Activated CD4-positive, alpha-beta T cell treated with anti-CD3 and anti-CD28 coated beads for 48 hours (primary cell): ENCODE measurements around the gene WAC.
"Not testable (repeated sequence)": the region's sequence is repeated elsewhere in the genome, so short reads cannot be mapped to it uniquely, and the experiment has no call there.

ENCODE experiments used
- DNase-seq: peaks from one replicate; pipeline ENCODE4 v3.0.0-alpha.2; 2020

The WAC gene

DNA sequence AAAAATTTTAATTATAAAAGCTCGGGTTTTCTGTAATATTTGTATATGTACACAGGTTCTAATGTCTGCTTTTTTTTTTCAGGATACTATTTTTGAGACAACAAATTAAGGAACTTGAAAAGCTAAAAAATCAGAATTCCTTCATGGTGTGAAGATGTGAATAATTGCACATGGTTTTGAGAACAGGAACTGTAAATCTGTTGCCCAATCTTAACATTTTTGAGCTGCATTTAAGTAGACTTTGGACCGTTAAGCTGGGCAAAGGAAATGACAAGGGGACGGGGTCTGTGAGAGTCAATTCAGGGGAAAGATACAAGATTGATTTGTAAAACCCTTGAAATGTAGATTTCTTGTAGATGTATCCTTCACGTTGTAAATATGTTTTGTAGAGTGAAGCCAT lies 86.5 kb downstream of the WAC start:
- no peak for DNase-seq

DNA sequence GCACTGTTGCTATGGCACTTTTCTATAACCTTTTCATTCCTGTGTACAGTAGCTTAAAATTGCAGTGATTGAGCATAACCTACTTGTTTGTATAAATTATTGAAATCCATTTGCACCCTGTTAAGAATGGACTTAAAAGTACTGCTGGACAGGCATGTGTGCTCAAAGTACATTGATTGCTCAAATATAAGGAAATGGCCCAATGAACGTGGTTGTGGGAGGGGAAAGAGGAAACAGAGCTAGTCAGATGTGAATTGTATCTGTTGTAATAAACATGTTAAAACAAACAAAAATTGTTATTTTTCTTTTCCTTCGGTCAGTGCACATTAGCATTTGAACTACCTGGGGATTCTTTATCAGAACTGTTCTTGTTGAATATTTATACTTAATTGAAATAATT lies 87.3 kb downstream of the WAC start:
- DNase-seq = no peak

DNA sequence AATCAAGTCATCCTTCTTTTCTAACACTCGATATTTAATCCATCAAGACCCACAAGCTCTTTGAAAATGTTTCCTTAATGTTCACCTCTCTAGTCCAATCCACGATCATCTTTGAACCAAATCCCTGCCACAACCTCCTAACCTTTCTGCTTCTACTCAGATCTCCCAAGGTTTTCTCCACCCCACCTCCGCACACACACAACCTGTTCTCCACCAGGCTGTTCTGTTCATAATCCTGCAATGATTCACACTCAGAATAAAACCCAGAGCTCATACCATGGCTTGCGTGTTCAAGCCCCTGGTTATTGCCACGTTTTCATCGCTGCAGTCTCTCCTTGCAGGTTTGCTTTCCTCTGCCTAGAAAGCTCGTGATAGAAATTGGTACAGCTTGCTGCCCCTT lies 90.6 kb downstream of the WAC start:
- no peak for DNase-seq

- no peak for DNase-seq
Observed at GRCh38 chr10:28624351-28624750, 91.4 kb downstream of the WAC start.

DNA sequence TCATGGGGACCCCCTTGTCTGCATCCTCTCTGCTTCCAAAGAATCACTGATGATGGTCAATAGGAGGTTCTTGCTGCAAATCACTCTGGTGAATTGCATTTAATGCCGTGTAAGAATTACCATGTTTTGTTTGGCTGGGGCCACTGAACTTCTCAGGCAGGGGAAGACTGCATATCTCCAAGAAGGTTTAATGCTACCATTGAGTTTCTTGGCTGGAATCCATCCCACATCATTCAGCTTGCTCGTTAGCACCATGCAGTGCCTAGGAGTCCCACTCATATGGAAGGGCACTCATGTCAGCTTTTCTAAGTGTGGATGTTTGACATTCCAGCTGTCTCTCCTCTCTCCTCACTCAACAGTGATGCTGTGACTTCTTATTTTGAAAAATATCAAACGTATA lies 94.2 kb downstream of the WAC start:
- DNase-seq = no peak

GRCh38 chr10:28628184-28628893 lies 95.4 kb downstream of the WAC start:
- DNase-seq = peak; percentile 83

DNA sequence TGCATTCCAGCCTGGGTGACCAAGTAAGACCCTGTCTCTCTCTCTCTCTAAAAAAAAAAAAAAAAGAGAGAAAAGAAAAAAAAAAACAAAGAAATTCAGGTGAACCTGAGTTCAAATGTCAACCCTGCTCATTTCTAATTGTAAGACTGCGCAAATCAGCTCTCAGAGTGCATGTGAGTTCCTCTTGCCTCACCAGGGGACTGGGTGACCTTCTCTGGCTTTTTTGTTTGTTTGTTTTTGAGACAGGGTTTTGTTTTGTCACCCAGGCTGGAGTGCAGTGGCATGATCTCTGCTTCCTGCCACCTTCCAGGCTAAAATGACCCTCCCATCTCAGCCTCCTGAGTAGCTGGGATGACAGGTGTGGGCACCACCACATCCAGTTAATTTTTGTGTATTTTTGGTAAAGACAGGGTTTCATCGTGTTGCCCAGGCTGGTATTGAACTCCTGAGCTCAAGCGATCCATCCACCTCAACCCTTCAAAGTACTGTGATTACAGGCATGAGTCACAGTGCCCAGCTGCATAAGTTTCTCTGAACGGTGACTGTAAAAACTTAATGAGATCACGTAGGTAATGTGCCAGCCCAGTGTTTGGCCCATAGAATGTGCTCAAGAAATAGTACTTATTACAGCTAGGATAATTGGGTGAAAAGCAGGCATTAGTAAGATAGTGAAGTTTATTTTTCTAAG lies 99.1 kb downstream of the WAC start:
- DNase-seq = no peak

DNA sequence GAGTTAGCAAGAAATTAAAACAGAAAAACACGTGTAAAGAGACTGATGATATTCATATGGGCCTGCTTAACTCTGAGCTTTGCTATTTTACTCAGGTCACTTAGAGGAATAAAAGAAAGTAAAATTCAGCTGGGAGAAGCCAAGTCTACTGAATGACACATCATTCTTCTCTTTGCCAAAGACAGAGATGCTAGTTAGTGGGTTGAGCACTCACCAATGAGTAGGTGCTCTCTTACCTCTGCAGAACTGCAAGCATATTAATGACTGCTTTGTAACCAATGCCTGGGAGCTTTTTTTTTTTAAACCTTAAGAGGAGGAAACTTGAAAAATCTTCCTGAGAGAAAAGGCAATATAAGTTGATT lies 99.6 kb downstream of the WAC start:
- no peak for DNase-seq

GRCh38 chr10:28633750-28634149 lies 100.8 kb downstream of the WAC start:
- no peak for DNase-seq

DNA sequence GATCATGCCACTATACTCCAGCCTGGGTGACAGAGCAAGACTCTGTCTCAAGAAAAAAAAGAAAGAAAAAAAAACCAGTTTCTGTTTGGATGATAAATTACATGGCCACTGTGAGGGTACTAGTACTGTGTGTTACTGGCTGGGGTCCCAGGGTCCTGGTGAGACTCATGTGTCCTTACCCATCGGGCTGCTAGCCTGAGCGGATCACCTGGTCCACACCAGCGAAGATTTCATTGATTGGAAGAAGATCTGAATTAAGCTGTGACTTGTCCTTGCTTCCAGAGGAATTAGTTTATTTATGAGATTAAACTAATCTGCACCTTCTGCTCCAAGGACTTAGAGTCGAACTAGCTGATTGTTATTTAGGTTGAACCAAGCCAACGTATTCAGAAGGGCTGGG lies 104.4 kb downstream of the WAC start:
- no peak for DNase-seq

DNA sequence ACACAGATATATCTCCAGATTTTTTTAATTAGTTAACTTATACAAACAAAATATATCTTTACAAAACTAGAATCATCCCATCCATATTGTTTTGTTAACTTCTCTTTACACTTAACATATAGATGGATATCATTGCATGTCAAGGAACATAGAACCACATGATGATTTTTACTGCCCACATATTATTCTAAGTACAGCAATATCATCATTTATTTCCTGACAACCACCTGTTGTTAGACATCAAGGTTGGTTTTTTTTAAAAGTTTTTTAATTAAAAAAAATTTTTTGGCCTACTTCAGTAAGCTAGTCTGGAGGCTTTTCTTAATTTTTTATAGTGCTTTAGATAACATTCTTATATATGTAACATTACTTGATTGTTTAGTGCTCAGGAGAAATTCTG lies 105.5 kb downstream of the WAC start:
- no peak for DNase-seq

DNA sequence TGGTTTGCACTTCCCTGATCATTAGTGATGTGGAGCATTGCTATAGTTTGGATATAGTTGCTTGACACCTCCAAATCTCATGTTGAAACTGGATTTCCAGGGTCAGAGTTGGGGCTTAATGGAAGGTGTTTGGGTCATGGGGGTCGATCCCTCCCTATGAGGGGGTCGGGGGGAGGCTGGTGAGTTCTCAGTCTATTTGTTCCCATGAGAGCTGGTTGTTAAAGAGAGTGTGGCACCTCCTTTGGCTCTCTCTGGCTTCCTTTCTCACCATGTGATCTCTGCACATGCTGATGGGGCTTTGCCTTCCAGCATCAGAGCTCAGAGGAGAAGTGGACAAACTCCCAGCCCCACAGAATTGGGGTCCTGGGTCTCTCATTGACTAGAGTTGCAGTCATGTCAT lies 107.6 kb downstream of the WAC start:
- DNase-seq = no peak

DNA sequence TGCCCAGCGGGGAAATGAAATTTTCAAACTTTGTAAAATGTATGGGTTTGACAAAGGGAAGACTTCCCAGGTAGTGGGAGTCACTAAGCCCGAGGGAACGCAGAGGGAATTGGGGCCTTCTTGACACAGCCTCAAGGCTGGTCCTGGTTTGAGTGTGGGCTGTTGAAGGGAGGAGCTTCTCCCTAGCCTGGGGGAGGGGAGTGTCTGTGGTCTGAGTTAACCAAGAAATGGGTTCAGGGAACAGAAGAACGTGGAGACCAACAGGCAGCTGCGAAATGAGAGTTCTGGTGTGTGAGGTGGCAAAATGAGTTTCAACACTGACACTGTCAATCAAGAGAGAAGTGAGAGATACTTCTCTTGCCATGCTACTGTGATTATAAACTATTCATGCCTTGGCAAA lies 111.7 kb downstream of the WAC start:
- no peak for DNase-seq

DNA sequence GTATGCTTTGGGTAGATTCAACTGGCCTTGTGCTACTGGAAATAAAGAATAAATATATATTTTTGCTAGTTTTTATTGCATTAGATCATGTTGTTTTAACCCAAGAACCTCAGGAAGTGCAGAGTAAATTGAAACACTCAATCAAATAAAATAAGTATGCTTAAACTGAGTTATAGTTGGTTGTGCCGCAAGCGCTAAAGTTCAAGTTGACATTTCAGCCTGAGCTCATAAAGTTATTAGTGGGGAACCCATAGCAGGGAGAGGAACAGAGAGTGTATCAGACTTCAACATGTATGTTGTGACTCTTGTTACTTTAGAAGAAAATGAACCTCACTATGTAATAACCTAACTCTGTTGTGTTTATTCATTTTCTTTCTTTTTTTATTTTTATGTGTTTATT lies 119.2 kb downstream of the WAC start:
- no peak for DNase-seq

DNA sequence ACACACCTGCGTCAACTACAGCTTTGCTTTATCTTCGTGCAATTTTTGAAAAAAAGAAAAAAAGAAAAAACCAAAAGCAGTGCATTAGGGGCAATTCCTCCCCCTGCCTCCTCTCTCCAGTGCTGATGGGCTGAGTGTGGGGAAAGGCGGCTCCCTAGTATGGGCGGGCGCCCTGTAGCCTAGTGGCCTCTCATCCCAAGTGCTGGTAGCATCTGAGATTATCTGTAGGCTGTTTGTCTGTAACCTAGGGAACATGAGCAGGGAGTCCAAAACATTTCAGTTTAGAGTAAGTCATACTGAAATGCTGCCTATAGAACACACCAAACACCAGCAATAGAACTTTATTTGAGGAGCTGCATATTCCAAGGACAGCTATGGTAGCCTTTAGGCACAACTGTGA lies 119.8 kb downstream of the WAC start:
- DNase-seq = no peak

DNA sequence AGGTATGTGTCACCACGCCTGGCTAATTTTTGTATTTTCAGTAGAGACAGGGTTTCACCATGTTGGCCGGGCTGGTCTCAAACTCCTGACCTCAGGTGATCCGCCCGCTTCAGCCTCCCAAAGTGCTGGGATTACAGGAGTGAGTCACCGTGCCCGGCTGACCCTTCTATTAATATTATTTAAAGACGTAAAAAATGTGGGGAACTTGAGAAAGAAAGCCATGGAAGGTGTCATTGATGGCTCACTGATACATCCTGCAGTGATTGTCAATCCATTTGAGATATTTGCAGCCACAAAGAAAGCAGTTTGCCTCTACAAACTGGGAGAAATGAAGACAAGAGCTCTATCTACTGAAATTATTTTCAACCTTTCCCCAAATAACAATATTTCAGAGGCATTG lies 125.9 kb downstream of the WAC start:
- not testable (repeated sequence) for DNase-seq

- no peak for DNase-seq
Observed at GRCh38 chr10:28661035-28661434, 128.1 kb downstream of the WAC start.

GRCh38 chr10:28663576-28664368 lies 130.9 kb downstream of the WAC start:
- peak; percentile 77 for DNase-seq

GRCh38 chr10:28664369-28664740 lies 131.4 kb downstream of the WAC start:
- DNase-seq = no peak

DNA sequence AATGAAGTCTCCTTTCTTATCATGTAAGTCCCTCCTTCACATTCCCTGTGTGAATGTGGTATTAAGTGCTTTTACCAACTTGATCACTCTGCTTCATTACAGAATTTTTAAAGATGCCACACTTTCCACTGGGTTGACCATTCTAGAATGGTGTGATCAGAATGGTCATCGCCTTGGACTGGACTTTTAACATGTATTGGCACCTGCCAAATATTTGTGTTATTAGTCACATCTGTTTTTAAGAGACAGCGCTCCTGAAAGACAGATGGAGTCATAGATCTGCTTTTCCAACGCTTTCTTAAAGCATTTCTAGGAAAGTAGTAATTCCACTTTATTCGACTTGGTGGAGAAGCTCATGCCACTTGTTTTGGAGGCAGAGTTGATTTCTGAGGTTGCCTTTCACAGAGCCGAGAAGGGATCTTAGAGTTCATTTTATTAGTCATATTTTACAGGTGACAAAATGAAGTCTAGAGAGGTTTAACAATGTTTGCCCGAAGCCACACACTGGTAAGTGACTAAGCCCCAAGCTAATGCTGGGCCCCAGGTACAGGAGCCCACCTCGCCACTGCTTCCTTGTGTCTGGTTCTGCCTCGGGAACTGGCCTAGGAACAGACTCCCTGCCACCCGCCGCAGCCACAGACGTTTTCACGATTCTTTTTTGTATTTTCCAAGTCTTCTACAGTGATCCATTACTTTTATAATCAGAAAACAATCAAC lies 134.0 kb downstream of the WAC start:
- DNase-seq = no peak

GRCh38 chr10:28668363-28669226 lies 135.7 kb downstream of the WAC start:
- peak; percentile 69 for DNase-seq
